Activated T-cell treated with anti-CD3 and anti-CD28 coated beads, Interleukin-2, amount 50 U/mL, for 4 hours (primary cell): ENCODE measurements around the gene PLCB2. TPM values are rescaled to one million over a fixed set of nuclear protein-coding genes. Genes with fewer than 3 reads are reported as not detected.
A peak's percentile ranks its signal among the peaks of the same experiment; 100 is the strongest.

Source experiments
- ATAC-seq, 2 donors: fragments of 200-7000 bp; cut with Tn5 transposase; one replicate each; pipeline ENCODE4 v1.10.0; 2021
- DNase-seq: peaks from one replicate; pipeline ENCODE4 v3.0.0-alpha.2; 2020
- H3K27me3 Mint-ChIP-seq: one replicate; pipeline ENCODE4 v1.8.0; 2021; ENCODE audit warnings: low read depth, mixed read lengths
- H3K36me3 Mint-ChIP-seq: one replicate; pipeline ENCODE4 v1.8.0; 2022; ENCODE audit warnings: mixed read lengths; ENCODE audit not compliant: insufficient read depth
- H3K4me1 Mint-ChIP-seq: one replicate; pipeline ENCODE4 v1.8.0; 2021; ENCODE audit warnings: low read depth, mixed read lengths
- H3K4me3 Mint-ChIP-seq: one replicate; pipeline ENCODE4 v1.8.0; 2021; ENCODE audit warnings: mild to moderate bottlenecking, moderate library complexity, mixed read lengths
- H3K9me3 Mint-ChIP-seq: one replicate; pipeline ENCODE4 v1.8.0; 2021; ENCODE audit warnings: mixed read lengths
- total RNA-seq, 3 donors: library from RNA; stranded (reverse); gene quantifications; one replicate each; pipeline ENCODE4 v1.2.1, GENCODE V29; 2021

The PLCB2 gene, protein sequence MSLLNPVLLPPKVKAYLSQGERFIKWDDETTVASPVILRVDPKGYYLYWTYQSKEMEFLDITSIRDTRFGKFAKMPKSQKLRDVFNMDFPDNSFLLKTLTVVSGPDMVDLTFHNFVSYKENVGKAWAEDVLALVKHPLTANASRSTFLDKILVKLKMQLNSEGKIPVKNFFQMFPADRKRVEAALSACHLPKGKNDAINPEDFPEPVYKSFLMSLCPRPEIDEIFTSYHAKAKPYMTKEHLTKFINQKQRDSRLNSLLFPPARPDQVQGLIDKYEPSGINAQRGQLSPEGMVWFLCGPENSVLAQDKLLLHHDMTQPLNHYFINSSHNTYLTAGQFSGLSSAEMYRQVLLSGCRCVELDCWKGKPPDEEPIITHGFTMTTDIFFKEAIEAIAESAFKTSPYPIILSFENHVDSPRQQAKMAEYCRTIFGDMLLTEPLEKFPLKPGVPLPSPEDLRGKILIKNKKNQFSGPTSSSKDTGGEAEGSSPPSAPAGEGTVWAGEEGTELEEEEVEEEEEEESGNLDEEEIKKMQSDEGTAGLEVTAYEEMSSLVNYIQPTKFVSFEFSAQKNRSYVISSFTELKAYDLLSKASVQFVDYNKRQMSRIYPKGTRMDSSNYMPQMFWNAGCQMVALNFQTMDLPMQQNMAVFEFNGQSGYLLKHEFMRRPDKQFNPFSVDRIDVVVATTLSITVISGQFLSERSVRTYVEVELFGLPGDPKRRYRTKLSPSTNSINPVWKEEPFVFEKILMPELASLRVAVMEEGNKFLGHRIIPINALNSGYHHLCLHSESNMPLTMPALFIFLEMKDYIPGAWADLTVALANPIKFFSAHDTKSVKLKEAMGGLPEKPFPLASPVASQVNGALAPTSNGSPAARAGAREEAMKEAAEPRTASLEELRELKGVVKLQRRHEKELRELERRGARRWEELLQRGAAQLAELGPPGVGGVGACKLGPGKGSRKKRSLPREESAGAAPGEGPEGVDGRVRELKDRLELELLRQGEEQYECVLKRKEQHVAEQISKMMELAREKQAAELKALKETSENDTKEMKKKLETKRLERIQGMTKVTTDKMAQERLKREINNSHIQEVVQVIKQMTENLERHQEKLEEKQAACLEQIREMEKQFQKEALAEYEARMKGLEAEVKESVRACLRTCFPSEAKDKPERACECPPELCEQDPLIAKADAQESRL
- total RNA-seq, result 10 to 100 TPM; 41.7 to 50.3 (median 48.6) TPM

DNA sequence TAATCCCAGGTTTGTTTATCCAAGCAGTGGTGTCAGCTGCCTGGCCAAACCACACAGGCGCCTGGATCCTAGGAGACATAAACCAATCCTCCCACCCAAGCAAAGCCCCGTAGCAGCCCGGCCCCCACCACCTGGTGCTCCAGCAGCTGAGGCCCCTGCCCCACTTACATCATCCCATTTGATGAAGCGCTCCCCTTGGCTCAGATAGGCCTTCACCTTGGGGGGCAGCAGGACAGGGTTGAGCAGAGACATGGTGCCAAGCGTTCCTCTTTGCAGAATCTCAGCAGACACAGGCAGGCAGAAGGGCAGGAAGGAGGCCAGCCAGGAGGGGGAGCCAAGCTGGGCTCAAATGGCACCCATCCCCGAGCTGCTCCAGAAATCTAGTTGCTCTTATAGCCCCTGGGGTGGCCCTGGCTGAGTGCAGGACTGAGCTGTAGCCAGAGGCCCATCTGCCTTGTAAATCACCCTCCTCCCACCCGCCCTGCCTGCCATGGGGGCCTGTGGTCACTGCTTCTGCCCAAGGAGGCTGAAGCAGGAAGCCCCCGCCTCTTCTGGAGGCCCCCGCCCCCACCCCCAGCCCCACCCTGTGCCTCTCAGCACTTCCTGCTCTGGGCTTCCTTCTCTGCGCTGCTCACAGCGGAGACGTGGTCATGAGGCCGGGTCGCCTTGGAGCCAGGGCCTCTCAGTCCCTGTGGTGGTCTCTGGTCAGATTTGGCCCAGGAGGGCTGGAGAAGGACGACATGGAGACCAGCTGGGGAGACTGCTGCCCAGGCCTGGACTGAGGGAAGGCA lies at the start of gene PLCB2:
Gene PLCB2 (minus strand): TSS at position 515 of the 791 bp plus-strand sequence. CDS start 263 bp downstream, at position 252.
- peaks cover 46% of the 10 kb centered on the region for H3K4me1 Mint-ChIP-seq
- peak within 1 kb of the TSS; percentile 95 for H3K4me3 Mint-ChIP-seq
- ATAC-seq, result peak; percentile 80 to 83
- H3K9me3 Mint-ChIP-seq, result no peaks in the 10 kb centered on the region
- H3K36me3 Mint-ChIP-seq, result peaks cover 6% of the 10 kb centered on the region
- peak; percentile 53 for DNase-seq
- no peaks in the 10 kb centered on the region for H3K27me3 Mint-ChIP-seq

DNA sequence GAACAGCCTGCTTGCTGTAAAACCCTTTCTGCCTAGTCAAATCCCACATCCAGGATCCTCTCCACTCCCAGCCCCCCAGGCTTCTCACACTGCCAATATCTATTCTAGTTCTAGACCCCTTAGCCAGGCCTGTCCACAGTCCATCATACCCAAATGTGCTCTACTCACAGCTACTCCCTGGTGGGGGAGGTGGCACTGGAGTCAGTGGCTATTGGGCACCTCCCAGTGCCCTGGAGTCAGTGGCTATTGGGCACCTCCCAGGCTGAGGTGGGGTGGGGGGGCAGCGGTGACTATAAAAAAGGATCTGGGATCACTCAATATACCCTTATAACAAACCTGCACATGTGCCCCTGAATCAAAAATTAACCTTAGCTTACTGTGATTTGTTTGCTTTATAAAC lies 49.5 kb upstream of the PLCB2 start:
- Mint-ChIP-seq H3K4me1 (peaks cover 7% of the 10 kb centered on the region), H3K4me3 (peak overlapping the region; percentile 76)
- no peak for ATAC-seq

DNA sequence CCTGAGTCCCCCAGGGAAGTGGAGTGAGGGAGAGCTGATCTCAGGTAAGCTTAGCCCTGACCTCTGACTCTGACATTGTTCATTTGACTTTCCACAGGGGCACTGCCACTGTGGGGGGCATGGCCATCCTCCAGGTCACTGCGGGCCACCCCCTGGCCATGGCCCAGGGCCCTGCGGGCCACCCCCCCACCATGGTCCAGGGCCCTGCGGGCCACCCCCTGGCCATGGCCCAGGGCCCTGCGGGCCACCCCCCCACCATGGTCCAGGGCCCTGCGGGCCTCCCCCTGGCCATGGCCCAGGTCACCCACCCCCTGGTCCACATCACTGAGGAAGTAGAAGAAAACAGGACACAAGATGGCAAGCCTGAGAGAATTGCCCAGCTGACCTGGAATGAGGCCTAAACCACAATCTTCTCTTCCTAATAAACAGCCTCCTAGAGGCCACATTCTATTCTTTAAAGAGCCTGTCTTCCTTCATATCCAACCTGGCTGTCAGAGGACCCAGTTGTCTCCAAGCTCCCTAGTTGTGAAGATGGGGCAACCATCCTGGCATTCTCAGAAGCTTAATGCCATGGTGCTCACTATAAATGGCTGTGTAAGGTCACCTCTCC lies 48.3 kb upstream of the PLCB2 start:
- no peak for DNase-seq
- H3K4me3 Mint-ChIP-seq, result no peak overlapping the region
- no peaks in the 10 kb centered on the region for H3K36me3 Mint-ChIP-seq
- H3K4me1 Mint-ChIP-seq, result peaks cover 7% of the 10 kb centered on the region
- ATAC-seq, result no peak
- H3K9me3 Mint-ChIP-seq, result no peaks in the 10 kb centered on the region
- H3K27me3 Mint-ChIP-seq, result peaks cover 10% of the 10 kb centered on the region

More for the DNA sequence above, 49.5 kb upstream of the PLCB2 start:
- DNase-seq, result no peak
- Mint-ChIP-seq H3K27me3 (peaks cover 10% of the 10 kb centered on the region), H3K36me3 (no peaks in the 10 kb centered on the region), H3K9me3 (no peaks in the 10 kb centered on the region)

DNA sequence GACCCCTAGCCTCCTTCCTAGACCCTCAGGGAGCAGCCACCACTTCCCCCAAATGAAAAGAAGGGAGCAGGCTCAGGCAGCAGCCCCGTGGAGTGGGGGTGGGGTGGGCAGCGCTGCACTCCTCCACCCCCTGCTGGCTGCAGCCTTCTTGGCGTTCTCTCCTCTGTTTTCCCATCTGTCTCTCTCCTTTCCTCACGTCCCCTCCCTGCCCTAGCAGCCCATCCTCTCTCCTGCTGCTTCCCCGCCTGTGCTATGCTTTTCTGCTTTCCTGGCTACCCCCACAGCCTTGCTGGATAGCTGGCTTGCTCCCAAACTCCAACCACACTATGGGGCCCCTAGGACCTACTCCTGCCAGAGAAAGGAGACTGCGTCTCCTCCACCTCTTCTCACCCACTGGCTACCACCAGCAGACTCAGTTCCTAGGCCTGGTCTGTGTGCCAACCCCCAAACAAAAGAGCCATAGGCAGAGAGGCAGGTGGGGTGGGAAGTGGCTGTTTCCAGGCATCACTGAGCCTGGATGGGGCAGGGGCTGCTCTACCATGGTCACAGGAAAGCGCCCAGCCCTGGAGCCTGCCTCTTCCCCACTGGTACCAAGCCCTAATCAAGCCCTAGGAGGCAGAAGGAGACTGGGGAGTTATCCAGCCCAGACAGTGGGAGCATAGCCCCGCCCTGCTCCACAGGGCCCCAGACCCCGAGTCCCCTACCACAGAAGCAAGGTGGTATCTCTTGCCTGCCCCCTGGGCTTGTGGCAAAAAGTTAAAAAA lies 46.9 kb upstream of the PLCB2 start:
- Mint-ChIP-seq H3K27me3 (peaks cover 10% of the 10 kb centered on the region), H3K4me3 (no peak overlapping the region), H3K36me3 (no peaks in the 10 kb centered on the region), H3K4me1 (peaks cover 7% of the 10 kb centered on the region), H3K9me3 (no peaks in the 10 kb centered on the region)
- no peak for DNase-seq
- no peak for ATAC-seq

DNA sequence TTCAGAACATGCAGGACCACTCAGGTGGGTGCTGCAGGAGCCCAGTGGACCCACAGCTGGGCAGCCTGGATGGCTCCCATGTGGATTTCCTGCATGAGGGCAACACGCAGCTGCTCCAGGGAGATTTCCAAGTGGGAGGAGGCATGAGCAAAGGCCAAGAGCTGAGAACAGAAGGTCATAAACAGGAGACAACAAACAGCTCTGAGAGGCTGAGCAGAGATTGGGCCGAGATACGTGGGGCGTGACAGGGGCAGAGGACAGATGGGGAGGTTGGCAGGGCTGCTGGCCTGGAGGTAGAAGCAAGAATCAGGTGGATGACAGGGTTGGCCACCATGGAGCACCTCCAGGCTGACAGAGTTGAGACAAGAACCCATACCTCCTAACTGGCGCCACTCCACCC lies 46.0 kb upstream of the PLCB2 start:
- Mint-ChIP-seq H3K4me3 (no peak overlapping the region), H3K27me3 (peaks cover 10% of the 10 kb centered on the region), H3K9me3 (no peaks in the 10 kb centered on the region), H3K36me3 (no peaks in the 10 kb centered on the region), H3K4me1 (peaks cover 5% of the 10 kb centered on the region)
- ATAC-seq, result no peak
- no peak for DNase-seq

DNA sequence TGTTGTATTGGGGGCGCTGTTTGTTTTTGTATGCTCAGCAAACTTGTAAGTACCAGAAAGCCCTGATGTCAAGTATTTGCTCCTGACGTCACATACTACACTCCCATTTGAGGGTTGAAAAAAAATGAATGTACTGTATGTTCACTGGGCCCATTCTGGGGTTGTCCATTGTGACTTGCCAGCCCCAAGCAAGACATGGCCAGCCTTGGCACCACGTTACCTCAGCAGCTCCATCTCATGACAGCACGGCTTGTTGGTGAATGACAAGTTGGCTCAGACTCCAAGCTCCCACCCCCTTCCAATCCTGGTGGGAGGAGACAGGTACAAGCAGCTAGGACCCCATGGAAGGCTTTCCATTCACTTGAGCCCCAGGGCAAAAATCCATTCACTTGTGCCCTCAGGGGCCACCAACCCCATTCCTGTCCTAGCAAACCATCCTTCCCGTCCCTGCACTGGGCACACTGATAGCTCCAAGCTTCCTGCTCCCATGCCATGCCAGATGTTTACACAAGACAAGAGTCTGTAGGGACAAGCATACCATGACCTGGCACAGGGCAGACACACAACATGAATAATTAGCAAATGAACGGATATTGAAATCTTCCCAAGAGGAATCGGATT lies 44.7 kb upstream of the PLCB2 start:
- peaks cover 3% of the 10 kb centered on the region for H3K4me1 Mint-ChIP-seq
- H3K4me3 Mint-ChIP-seq, result no peak overlapping the region
- no peak for ATAC-seq

DNA sequence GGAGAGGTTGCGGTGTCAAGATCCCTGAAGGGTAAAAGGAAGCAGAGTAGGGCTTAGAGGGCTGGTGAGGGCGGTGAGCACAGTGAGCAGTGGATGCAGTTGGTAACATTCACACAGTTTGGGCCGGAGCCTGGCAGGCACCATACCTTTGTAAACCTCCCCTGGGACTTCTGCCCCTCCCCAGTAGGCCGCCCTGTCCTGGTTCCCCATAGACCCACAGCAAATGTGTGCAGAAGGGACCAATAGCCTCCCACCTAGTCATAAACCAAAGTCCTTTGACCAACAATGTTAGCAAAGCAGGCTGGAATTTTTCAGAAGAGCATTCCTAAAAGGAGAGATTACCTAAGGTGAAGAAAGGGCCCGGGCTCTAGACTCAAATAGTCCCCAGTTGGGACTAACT lies 41.4 kb upstream of the PLCB2 start:
- no peaks in the 10 kb centered on the region for H3K4me1 Mint-ChIP-seq
- no peak for ATAC-seq
- H3K4me3 Mint-ChIP-seq, result no peak overlapping the region
- no peaks in the 10 kb centered on the region for H3K9me3 Mint-ChIP-seq
- no peaks in the 10 kb centered on the region for H3K36me3 Mint-ChIP-seq
- DNase-seq, result no peak
- H3K27me3 Mint-ChIP-seq, result peaks cover 2% of the 10 kb centered on the region

More for the DNA sequence above, 44.7 kb upstream of the PLCB2 start:
- no peak for DNase-seq
- Mint-ChIP-seq H3K27me3 (peaks cover 10% of the 10 kb centered on the region), H3K36me3 (no peaks in the 10 kb centered on the region), H3K9me3 (no peaks in the 10 kb centered on the region)

DNA sequence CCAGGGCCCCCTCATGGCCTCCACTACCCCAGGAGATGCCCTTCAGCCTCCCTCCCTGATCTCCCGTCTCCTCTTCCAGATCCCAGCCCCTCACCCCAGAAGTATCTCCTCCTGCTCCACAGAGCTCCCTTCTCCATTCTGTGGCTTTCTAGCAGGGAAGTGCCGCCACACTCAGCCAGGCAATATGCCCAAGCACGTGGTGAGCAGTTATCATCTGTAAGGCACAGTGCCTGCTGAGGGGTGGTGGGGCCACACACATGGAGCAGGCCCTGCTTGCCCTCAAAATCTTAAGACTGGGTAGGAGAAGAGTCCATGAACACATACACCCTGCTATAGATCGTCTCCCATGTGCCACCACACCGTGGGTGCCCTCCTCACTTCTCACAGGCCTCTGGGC lies 40.7 kb upstream of the PLCB2 start:
- Mint-ChIP-seq H3K36me3 (no peaks in the 10 kb centered on the region), H3K4me1 (no peaks in the 10 kb centered on the region), H3K9me3 (no peaks in the 10 kb centered on the region), H3K27me3 (peaks cover under 1% of the 10 kb centered on the region), H3K4me3 (no peak overlapping the region)
- no peak for DNase-seq
- ATAC-seq, result no peak

DNA sequence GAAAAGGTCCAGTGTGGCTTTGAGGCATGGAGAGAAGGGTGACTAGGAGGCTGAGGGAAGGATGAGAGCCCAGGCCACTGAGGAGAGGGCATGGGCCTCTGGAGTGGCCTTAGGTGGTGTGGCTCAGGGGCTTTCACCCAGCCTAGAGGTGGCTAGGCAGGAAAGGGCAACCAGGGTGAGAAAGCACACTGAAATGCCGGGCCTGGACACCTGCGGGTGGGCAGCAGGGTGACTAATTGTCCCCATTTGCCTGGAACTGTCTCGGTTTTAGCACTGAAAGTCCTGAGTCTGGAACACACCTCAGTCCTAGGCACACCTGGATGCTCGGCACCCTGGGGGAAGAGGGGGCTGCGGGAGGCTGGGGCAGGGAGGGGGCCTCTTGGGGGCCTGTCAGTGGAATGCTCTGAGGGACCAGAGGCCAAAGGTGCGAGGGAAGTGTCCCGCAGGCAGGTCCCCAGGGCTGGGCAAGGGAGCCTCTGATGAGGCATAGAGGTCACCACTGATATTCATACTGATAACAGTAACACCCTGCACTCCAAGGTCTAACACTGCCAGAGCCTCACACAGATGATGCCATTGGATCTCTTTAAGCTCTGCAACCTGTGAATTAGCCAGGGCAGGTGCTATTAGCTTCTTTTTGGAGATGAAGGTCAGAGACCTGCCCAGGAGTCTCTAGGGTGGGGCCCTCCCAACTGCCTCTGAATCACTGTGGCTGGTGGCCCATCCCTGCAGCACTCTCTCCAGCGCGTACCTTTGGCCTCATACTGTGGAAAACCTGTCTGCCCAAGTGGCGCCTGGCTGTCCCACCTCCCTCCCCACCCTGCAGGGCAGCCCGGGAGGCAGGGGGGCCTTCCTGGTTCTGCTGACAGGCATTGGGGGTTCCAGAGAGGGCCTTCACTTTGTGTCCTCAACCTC lies 40.1 kb upstream of the PLCB2 start:
- no peak for ATAC-seq
- Mint-ChIP-seq H3K27me3 (no peaks in the 10 kb centered on the region), H3K9me3 (no peaks in the 10 kb centered on the region), H3K4me3 (no peak overlapping the region), H3K36me3 (no peaks in the 10 kb centered on the region), H3K4me1 (no peaks in the 10 kb centered on the region)
- DNase-seq, result no peak

DNA sequence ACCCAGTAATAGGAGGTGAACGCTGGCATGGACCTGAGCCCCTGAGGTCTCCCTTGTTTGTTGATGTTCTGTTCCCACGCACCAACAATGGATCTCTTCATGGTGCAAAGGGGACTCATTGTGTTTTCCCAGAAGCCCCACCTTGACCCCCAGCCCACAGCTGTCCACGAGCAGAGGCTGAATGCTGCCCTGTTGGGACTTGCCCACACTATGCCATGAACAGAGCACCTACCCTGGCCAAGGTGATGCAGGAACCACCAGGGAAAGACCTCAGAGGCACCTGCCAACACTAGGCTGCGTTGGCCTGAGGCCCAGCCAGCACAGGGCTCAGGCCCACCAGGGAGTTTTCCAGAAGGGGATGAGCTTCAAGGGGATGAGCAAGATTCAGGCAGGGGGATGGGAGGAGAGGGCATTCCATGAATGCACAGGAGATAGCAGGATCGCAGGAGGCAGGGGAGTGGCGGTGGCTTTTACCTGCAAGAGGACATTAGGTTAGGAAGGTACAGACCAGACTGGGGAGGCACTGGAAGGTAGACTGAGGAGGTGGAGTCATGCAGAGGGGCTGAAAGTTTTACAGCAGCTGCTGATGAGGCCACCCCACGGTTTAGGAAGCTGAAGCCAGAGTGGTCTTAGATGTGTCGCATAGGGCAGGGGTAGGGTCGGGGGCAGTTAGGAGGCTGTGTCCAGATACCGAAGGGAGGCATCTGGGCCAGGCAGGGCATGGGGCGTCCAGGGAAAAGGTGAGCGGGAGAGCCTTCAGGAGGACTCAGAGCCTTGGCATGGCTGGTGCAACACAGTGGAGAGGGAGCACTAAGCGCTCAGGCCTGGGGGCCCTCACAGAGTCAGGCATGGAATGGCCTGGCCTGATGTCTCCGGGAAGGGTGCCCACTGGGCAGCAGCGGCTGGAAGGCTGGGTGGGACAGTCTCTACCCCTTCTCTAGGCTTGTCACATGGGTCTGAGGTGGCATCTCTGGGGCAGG lies 39.1 kb upstream of the PLCB2 start:
- Mint-ChIP-seq H3K36me3 (no peaks in the 10 kb centered on the region), H3K27me3 (no peaks in the 10 kb centered on the region), H3K4me3 (no peak overlapping the region), H3K4me1 (no peaks in the 10 kb centered on the region), H3K9me3 (no peaks in the 10 kb centered on the region)
- DNase-seq (no peak), ATAC-seq (no peak)
